Neural progenitor cell (in vitro differentiated cells): Measurements from ENCODE around the gene SPOCK3. TPM values are rescaled to one million over a fixed set of nuclear protein-coding genes. Genes with fewer than 3 reads are reported as not detected.

Source experiments
- DNase-seq: peaks from one replicate; pipeline ENCODE4 v3.0.0-alpha.2; 2016; ENCODE audit warnings: low spot score
- H2AFZ ChIP-seq: fragments of 200-600 bp; sonication (generic); replicated peaks from 2 replicates; pipeline ENCODE4 v1.6.1; 2016; ENCODE audit warnings: antibody characterized with exemption
- H3F3A ChIP-seq: fragments of 200-600 bp; sonication (generic); 2 replicates; pipeline ENCODE4 v1.6.1; 2016; ENCODE audit warnings: antibody characterized with exemption, low read depth
- H3K27ac ChIP-seq: fragments of 200-600 bp; sonication (generic); 2 replicates; pipeline ENCODE4 v1.5.1; 2016; ENCODE audit warnings: mild to moderate bottlenecking
- H3K27me3 ChIP-seq: fragments of 200-600 bp; sonication (generic); 2 replicates; pipeline ENCODE4 v1.6.1; 2016; ENCODE audit warnings: mild to moderate bottlenecking, moderate library complexity
- H3K36me3 ChIP-seq: fragments of 200-600 bp; sonication (generic); 2 replicates; pipeline ENCODE4 v1.5.1; 2016
- H3K4me1 ChIP-seq: fragments of 200-600 bp; sonication (generic); 2 replicates; pipeline ENCODE4 v1.6.1; 2016; ENCODE audit warnings: mixed run types
- H3K4me2 ChIP-seq: fragments of 200-600 bp; sonication (generic); 2 replicates; pipeline ENCODE4 v1.6.1; 2016
- H3K4me3 ChIP-seq: fragments of 200-600 bp; sonication (generic); 2 replicates; pipeline ENCODE4 v1.5.1; 2016
- H3K79me2 ChIP-seq: fragments of 200-600 bp; sonication (generic); 2 replicates; pipeline ENCODE4 v1.6.1; 2016; ENCODE audit warnings: low read depth
- H3K9ac ChIP-seq: fragments of 200-600 bp; sonication (generic); 2 replicates; pipeline ENCODE4 v1.6.1; 2016
- H3K9me3 ChIP-seq: fragments of 200-600 bp; sonication (generic); 2 replicates; pipeline ENCODE4 v1.5.1; 2016; ENCODE audit warnings: low read depth
- H4K20me1 ChIP-seq: fragments of 200-600 bp; sonication (generic); 2 replicates; pipeline ENCODE4 v1.6.1; 2016; ENCODE audit warnings: low read depth
- H3K27ac Mint-ChIP-seq: 3 replicates; pipeline ENCODE4 v1.8.0; 2021; ENCODE audit warnings: mixed read lengths
- H3K27me3 Mint-ChIP-seq: 2 replicates; pipeline ENCODE4 v1.8.0; 2022; ENCODE audit warnings: low read depth, mild to moderate bottlenecking, inconsistent platforms, moderate library complexity, mixed read lengths; ENCODE audit not compliant: insufficient read depth
- H3K36me3 Mint-ChIP-seq: 3 replicates; pipeline ENCODE4 v1.8.0; 2021; ENCODE audit warnings: mixed read lengths
- H3K4me1 Mint-ChIP-seq: 3 replicates; pipeline ENCODE4 v1.8.0; 2021; ENCODE audit warnings: mixed read lengths
- H3K4me3 Mint-ChIP-seq: 3 replicates; pipeline ENCODE4 v1.8.0; 2021; ENCODE audit warnings: mild to moderate bottlenecking, moderate library complexity, mixed read lengths
- H3K9me3 Mint-ChIP-seq: 3 replicates; pipeline ENCODE4 v1.8.0; 2020; ENCODE audit warnings: mixed read lengths
- CTCF ChIP-seq: fragments of 200-600 bp; sonication (generic); IDR thresholded peaks from 2 replicates; pipeline ENCODE4 v1.5.1; 2017; ENCODE audit warnings: antibody characterized with exemption, mild to moderate bottlenecking
- EZH2 ChIP-seq: fragments of 200-600 bp; sonication (generic); IDR thresholded peaks from 2 replicates; pipeline ENCODE4 v1.6.1; 2017; ENCODE audit warnings: antibody characterized with exemption, mild to moderate bottlenecking, moderate library complexity
- EZH2phosphoT487 ChIP-seq: fragments of 200-600 bp; sonication (generic); IDR thresholded peaks from 2 replicates; pipeline ENCODE4 v1.6.1; 2017; ENCODE audit warnings: antibody characterized with exemption
- total RNA-seq: library from RNA; depleted of rRNA; stranded (reverse); fragments of >200 nt; gene quantifications from 2 replicates; pipeline ENCODE4 v1.2.3, GENCODE V29; 2015; ENCODE audit warnings: low replicate concordance

SPOCK3 gene
- total RNA-seq, 1 donor from 2014 or later = 0.21 TPM

- H3K9ac ChIP-seq = no peak overlapping the region
Measured at GRCh38 chr4:166941629-166942028, 292.7 kb downstream of the SPOCK3 start.

GRCh38 chr4:166930464-166930863, 303.8 kb downstream of the SPOCK3 start:
- no peaks in the 10 kb centered on the region for H3K9me3 Mint-ChIP-seq
- H3K27me3 Mint-ChIP-seq = no peaks in the 10 kb centered on the region
- H3K9me3 ChIP-seq = no peaks in the 10 kb centered on the region
- no peak for DNase-seq
- no peak overlapping the region for H3K4me3 ChIP-seq
- TF ChIP-seq EZH2phosphoT487 (no peak), EZH2 (no peak), CTCF (no peak)
- no peaks in the 10 kb centered on the region for H3K4me1 Mint-ChIP-seq
- H3K27me3 ChIP-seq = no peaks in the 10 kb centered on the region
- no peaks in the 10 kb centered on the region for H4K20me1 ChIP-seq
- no peak overlapping the region for H3K27ac Mint-ChIP-seq
- H3K4me3 Mint-ChIP-seq = no peak overlapping the region
- no peak overlapping the region for H2AFZ ChIP-seq
- no peaks in the 10 kb centered on the region for H3F3A ChIP-seq
- no peaks in the 10 kb centered on the region for H3K79me2 ChIP-seq
- H3K4me2 ChIP-seq = no peak overlapping the region
- H3K4me1 ChIP-seq = no peaks in the 10 kb centered on the region
- H3K36me3 ChIP-seq = no peaks in the 10 kb centered on the region
- no peak overlapping the region for H3K27ac ChIP-seq
- no peaks in the 10 kb centered on the region for H3K36me3 Mint-ChIP-seq
- no peak overlapping the region for H3K9ac ChIP-seq

More at GRCh38 chr4:166941629-166942028, 292.7 kb downstream of the SPOCK3 start:
- Mint-ChIP-seq H3K27ac (no peak overlapping the region), H3K4me3 (no peak overlapping the region), H3K9me3 (no peaks in the 10 kb centered on the region), H3K36me3 (no peaks in the 10 kb centered on the region), H3K4me1 (no peaks in the 10 kb centered on the region), H3K27me3 (peaks cover 2% of the 10 kb centered on the region)
- no peaks in the 10 kb centered on the region for H3K4me1 ChIP-seq
- H3K36me3 ChIP-seq = no peaks in the 10 kb centered on the region
- H3F3A ChIP-seq = no peaks in the 10 kb centered on the region
- no peaks in the 10 kb centered on the region for H4K20me1 ChIP-seq
- H3K4me2 ChIP-seq = no peak overlapping the region
- no peak overlapping the region for H3K27ac ChIP-seq
- H2AFZ ChIP-seq = no peak overlapping the region
- DNase-seq = no peak
- no peaks in the 10 kb centered on the region for H3K9me3 ChIP-seq
- TF ChIP-seq EZH2phosphoT487 (no peak), CTCF (no peak), EZH2 (no peak)
- no peaks in the 10 kb centered on the region for H3K27me3 ChIP-seq
- no peak overlapping the region for H3K4me3 ChIP-seq
- H3K79me2 ChIP-seq = no peaks in the 10 kb centered on the region

DNA sequence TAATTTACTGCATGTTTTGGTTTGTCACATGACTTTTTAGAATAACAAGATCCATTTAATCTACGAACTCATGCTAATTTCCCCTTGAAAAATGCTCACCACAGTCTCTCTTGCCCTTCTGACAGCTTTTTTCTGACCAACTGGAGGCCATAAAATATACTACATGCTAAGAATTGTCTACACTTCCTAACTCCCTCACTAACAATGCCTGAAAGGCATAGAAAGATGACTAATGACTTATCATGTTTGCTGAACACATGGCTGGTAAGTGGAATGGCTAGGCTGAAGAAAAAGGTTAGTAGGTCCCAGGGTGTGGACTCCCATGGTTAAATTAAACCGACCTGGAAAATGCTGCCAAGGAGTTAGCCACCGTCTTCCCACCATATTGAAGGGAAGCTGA, 309.9 kb downstream of the SPOCK3 start:
- H3K4me2 ChIP-seq = no peak overlapping the region
- Mint-ChIP-seq H3K4me1 (no peaks in the 10 kb centered on the region), H3K27ac (no peak overlapping the region), H3K27me3 (no peaks in the 10 kb centered on the region), H3K4me3 (no peak overlapping the region), H3K36me3 (no peaks in the 10 kb centered on the region), H3K9me3 (no peaks in the 10 kb centered on the region)
- no peak overlapping the region for H2AFZ ChIP-seq
- TF ChIP-seq EZH2 (no peak), CTCF (no peak), EZH2phosphoT487 (no peak)
- no peaks in the 10 kb centered on the region for H3K79me2 ChIP-seq
- H3F3A ChIP-seq = no peaks in the 10 kb centered on the region
- H3K9ac ChIP-seq = no peak overlapping the region
- no peaks in the 10 kb centered on the region for H4K20me1 ChIP-seq
- H3K36me3 ChIP-seq = no peaks in the 10 kb centered on the region
- H3K27ac ChIP-seq = no peak overlapping the region
- H3K4me1 ChIP-seq = no peaks in the 10 kb centered on the region
- no peak for DNase-seq
- H3K27me3 ChIP-seq = no peaks in the 10 kb centered on the region
- no peaks in the 10 kb centered on the region for H3K9me3 ChIP-seq
- H3K4me3 ChIP-seq = no peak overlapping the region

- Histone ChIP-seq H3K27ac (no peak overlapping the region), H3F3A (no peaks in the 10 kb centered on the region), H3K4me1 (no peaks in the 10 kb centered on the region), H3K9me3 (no peaks in the 10 kb centered on the region), H2AFZ (no peak overlapping the region), H3K79me2 (no peaks in the 10 kb centered on the region), H3K4me2 (no peak overlapping the region), H4K20me1 (no peaks in the 10 kb centered on the region), H3K9ac (no peak overlapping the region), H3K27me3 (no peaks in the 10 kb centered on the region), H3K4me3 (no peak overlapping the region), H3K36me3 (no peaks in the 10 kb centered on the region)
- no peaks in the 10 kb centered on the region for H3K36me3 Mint-ChIP-seq
- TF ChIP-seq CTCF = no peak
- TF ChIP-seq EZH2 = no peak
- no peak for TF ChIP-seq EZH2phosphoT487
- no peak overlapping the region for H3K4me3 Mint-ChIP-seq
- H3K27me3 Mint-ChIP-seq = no peaks in the 10 kb centered on the region
- no peaks in the 10 kb centered on the region for H3K4me1 Mint-ChIP-seq
- no peak overlapping the region for H3K27ac Mint-ChIP-seq
- no peak for DNase-seq
- H3K9me3 Mint-ChIP-seq = no peaks in the 10 kb centered on the region
Measured at GRCh38 chr4:166913926-166914325, 320.4 kb downstream of the SPOCK3 start.
